Fibroblast of skin of back (primary cell): ENCODE data around the gene CHST8.

ENCODE experiments used
- DNase-seq: peaks from one replicate; pipeline ENCODE4 v3.0.0-alpha.2; 2013

CHST8 gene

DNA sequence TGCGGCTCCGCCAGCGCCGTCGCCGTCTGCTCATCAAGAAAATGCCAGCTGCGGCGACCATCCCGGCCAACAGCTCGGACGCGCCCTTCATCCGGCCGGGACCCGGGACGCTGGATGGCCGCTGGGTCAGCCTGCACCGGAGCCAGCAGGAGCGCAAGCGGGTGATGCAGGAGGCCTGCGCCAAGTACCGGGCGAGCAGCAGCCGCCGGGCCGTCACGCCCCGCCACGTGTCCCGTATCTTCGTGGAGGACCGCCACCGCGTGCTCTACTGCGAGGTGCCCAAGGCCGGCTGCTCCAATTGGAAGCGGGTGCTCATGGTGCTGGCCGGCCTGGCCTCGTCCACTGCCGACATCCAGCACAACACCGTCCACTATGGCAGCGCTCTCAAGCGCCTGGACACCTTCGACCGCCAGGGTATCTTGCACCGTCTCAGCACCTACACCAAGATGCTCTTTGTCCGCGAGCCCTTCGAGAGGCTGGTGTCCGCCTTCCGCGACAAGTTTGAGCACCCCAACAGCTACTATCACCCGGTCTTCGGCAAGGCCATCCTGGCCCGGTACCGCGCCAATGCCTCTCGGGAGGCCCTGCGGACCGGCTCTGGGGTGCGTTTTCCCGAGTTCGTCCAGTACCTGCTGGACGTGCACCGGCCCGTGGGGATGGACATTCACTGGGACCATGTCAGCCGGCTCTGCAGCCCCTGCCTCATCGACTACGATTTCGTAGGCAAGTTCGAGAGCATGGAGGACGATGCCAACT, 150.5 kb downstream of the CHST8 start:
- no peak for DNase-seq

- DNase-seq: no peak
Observed at GRCh38 chr19:33772858-33773180, 151.1 kb downstream of the CHST8 start.

DNA sequence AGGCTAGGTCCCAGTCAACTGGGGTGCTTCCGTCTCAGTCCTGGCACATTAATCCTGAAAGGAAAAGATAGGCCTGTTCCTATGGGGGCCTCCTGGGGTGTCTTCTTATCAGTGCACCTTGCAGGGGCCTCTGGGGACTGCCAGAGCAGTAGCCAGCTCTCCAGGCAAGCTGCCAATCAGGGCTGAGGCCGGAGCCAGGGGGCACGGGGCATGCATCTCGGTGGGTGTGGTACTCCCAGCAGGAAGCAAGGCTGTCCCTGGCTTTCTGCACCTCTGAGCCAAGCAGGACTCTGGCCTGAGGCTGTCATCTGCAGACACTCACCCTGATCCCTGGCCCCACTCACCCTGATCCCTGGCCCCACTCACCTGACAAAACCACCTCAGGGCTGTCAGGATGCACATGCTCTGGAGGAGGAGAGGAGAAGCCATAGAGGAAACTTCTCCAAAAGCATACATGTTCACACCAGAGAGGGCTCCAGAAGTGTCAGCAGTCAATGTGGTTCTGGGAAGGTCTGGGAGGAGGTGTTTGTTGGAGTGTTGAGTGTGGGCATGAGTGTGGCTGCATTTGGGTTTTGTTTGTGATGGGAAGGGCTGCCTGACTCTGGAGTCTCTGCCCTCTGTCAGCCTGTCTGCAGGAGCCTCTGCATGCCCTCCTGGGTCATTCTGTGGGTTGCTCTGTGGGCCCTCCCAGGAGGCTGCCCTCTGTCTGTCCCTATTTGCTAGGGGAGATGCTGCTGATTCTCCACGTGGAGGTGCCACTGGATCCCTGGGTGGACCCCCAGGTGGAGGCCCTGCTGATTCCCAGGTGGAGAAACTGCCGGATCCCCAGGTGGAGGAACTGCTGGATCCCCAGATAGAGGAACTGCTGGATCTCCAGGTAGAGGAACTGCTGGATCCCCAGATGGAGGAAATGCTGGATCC, 152.2 kb downstream of the CHST8 start:
- no peak for DNase-seq

- DNase-seq: no peak
Observed at GRCh38 chr19:33774751-33775150, 153.0 kb downstream of the CHST8 start.

DNA sequence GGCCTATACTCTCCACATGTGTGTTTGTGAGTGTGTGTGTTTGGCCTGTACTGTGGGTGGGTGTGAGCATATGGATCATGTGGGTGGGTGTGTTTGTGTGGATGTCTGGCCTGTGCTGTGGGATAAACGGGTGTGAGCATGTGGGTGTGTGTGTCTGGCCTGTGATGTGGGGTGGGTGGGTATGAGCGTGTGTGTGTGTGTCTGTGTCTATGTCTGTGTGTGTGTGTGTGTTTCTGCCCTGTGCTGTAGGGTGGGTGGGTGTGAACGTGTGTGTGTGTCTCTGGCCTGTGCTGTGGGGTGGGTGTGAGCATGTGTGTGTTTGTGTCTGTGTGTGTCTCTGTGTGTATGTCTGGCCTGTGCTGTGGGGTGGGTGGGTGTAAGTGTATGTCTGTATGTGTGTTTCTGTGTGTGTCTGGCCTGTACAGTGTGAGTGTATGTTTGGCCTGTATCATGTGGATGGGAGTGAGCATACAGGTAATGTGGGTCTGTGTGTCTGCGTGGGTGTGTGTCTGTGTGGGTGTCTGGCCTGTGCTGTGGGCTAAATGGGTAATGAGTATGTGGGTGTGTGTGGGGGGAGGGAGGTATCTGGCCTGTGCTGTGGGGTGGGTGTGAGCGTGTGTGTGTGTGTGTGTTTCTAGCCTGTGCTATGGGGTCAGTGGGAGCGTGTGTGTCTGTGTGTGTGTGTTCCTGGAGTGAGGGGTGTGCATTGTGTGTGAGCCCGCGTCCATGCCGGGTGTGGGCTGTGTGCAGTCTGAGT, 154.2 kb downstream of the CHST8 start:
- no peak for DNase-seq

- no peak for DNase-seq
Observed at GRCh38 chr19:33777351-33777750, 155.6 kb downstream of the CHST8 start.

DNA sequence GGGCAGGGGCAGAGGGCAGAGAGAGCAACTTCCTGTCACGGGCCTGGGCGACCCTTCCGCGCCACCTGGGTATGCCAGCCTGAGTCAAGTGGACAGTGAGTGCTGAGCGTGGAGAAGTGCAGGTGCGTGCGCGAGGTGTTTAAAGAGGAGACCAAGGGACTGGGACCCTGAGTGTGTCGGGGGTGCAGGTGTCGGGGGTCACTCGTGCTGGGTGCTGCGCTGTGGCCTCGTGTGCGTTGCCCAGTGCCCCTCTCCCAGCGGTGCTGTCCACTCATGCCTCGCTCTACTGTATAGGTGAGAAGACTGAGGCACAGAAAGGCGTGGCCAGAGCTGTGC, 156.0 kb downstream of the CHST8 start:
- no peak for DNase-seq

DNA sequence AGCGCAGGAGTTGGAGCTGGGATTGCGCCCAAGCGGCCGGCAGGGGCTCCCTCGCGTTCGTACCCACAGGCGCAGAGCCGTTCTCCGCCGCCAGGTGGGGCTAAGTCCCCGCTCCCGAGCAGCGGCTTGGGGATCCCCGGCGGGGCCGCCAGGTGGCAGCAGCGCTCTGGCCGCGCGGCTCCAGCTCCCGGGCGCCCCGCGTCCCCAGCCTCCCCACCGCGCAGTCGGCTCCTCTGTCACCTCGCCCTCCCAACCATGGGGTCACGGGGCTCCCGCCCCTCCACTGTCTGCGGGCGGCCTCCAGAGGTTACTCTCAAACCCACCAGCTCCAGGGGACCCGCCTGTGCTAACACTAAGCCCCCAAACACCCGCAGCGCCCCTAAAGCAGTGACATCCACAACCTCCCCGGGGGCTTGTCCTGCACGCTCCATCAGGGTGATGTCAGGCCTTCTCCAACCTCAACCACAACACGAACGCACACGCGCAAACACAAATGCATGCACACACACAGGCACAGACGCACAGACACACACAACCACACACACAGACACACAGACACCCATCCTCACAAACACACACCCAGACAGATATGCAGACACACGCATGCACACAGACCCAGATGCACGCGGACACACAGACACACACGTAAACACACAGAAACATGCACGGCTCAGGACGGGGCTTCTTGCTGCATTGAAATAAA, 156.5 kb downstream of the CHST8 start:
- peak; percentile 64 for DNase-seq

DNA sequence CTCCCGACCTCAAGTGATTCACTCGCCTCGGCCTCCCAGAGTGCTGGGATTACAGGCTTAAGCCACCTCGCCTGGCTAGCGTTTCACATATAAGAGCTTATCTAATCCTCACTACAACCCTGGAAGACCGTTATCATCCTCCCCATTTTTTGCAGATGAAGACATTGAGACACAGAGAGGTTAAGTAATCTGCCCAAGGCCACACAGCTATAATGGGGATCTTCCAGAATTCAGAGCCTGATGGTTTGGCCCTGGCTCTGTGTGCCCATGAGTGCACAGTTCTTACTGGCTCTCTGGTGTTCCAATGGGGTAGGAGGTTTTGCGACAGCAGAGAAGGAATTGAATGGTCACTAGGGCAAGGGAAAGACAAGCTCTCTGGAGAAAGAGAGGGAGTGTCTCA, 158.1 kb downstream of the CHST8 start:
- no peak for DNase-seq

GRCh38 chr19:33780251-33780650, 158.5 kb downstream of the CHST8 start:
- DNase-seq: no peak

- peak; percentile 14 for DNase-seq
Observed at GRCh38 chr19:33780746-33781145, 159.0 kb downstream of the CHST8 start.

- DNase-seq: no peak
Observed at GRCh38 chr19:33781415-33781935, 159.7 kb downstream of the CHST8 start.

DNA sequence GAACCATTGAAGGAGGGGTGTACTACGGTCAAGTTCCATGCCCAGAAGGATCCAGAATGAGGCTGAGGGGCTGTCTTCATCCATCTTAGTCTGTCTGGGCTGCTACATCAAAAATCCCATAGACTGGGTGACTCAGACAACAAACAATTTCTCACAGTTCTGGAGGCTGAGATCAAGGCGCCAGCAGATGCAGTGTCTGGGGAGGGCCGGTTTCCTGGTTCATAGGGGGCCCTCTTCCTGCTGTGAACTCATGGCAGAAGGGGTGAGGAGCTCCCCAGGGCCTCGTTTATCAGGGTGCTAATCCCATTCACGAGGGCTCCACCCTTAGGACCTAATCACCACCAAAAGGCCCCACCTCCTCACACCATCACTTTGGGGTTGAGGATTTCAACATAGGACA, 160.2 kb downstream of the CHST8 start:
- peak; percentile 58 for DNase-seq

- DNase-seq: no peak
Observed at GRCh38 chr19:33784432-33784831, 162.7 kb downstream of the CHST8 start.

- DNase-seq: peak; percentile 48
Observed at GRCh38 chr19:33785795-33786194, 164.0 kb downstream of the CHST8 start.

DNA sequence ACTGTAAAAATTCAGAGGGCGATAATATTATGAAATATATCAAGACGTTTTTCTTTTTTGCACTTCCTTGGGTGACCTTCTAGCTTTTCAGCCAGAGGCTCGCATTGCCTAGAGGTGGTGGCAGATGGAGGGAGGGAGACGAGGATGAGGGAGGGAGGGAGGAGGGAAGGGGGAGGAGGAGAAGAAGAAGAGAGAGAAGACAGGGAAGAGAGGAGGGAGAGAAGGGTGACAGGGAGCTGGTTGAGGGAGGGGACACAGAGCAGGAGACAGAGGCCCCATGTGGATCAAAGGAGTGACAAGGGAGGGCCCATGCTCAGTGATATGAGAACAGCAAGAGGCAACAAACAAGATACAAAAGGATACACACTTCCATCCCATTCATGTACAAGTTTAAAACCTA, 166.9 kb downstream of the CHST8 start:
- no peak for DNase-seq

- no peak for DNase-seq
Observed at GRCh38 chr19:33789344-33789743, 167.6 kb downstream of the CHST8 start.

- no peak for DNase-seq
Observed at GRCh38 chr19:33794683-33795369, 173.1 kb downstream of the CHST8 start.

DNA sequence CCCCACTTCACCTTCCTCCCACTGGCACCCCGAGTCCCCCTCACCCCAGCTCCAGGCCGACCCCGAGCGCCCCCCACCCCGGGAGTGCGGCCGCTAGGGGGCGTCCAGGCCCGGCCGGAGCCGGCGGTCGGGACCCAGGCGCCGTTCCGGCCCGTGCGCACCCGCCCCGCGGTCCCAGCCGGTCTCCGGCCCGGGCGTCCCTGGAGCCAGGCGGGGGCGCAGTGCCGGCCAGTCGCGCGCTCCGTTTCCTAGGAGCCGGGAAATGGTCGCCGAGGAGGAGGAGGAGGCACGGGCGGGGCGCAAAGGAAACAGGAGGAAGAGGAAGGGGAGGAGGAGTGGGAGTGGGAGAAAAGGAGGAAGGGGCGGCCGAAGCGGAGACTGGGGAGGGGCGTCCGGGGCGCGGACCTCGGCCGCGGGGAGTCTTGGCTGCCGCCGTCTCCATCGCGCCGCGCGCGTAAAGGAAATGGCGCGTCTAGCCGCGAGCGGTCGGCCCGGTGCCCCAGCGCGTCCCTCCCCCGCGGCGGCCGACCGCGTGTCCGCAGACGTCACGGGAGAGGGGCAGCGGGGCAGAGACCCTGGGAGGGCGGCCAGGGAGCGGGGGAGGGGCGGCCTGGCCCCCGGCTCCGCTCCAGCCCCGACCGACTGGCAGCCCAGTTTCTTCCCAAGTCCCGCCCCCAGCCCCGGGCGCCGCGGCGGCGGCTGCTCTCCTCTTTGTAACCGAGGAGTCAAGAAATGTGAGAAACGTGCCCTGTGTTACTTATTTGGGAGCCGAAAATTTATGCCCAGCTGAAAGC, 173.8 kb downstream of the CHST8 start:
- peak; percentile 88 for DNase-seq

DNA sequence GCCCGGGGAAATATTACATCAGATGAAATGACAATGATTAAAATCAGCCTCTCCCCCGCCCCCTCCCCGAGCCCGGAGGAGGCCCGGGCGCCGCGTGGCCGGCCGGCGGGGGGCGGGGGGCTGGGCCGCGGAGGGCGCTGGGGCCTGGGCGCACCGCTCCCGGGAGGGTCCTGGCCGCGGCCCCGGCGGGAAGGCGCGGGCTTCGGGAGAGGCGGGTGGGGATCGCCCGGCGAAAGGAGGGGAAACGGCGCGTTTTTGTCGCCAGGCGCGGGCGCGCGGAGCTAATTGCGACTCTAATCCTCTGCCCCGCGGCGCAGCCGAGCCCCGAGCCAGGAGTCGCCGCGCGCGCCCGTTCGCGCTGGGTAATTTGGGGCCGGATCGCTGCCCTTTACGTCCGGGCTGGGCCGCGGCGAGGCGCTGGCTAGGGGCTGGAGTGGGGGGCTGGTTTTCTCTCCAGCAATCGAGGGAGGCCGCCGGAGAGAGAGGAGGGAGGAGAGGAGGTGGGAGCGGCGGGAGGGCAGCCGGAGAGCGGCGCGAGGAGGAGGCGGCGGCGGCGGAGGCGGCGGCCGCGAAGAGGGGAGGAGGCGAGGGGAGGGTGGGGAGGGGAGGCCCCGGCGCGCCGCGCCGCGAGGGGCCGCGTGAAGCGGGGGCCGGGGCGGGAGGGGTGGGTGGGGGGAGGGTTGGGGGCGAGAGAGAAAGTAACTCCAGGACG, 174.6 kb downstream of the CHST8 start, which contains the start of gene KCTD15:
Gene KCTD15, plus strand, starts transcription at position 707 of the 712 bp plus-strand sequence. CDS start 3,585 bp downstream, outside the sequence.
- DNase-seq: peak; percentile 63
